RPMI7951 (cell line): Measurements from ENCODE around the gene ZIC2. TPM values are rescaled to one million over a fixed set of nuclear protein-coding genes. Genes with fewer than 3 reads are reported as not detected.

Experiments
- DNase-seq: peaks from one replicate; pipeline ENCODE4 v3.0.0-alpha.2; 2012; ENCODE audit warnings: low read depth
- total RNA-seq: library from RNA; depleted of rRNA; stranded (reverse); fragments of >200 nt; shearing (Covaris generic); gene quantifications from 2 replicates; pipeline ENCODE4 v1.2.3, GENCODE V29; 2014

Gene ZIC2
- total RNA-seq, 1 experiment from 2014 or later, result 0.12 TPM

- no peak for DNase-seq
These were observed 7.2 kb upstream of the ZIC2 start for GRCh38 chr13:99974296-99974938.

GRCh38 chr13:99974939-99975561 is 6.5 kb upstream of the ZIC2 start:
- DNase-seq, result no peak

GRCh38 chr13:99975626-99976025 is 6.0 kb upstream of the ZIC2 start:
- DNase-seq, result no peak

- DNase-seq, result no peak
These were observed 5.0 kb upstream of the ZIC2 start for GRCh38 chr13:99976575-99976974.

GRCh38 chr13:99977334-99977911 is 4.2 kb upstream of the ZIC2 start:
- DNase-seq, result no peak

- DNase-seq, result no peak
These were observed 3.4 kb upstream of the ZIC2 start for GRCh38 chr13:99977912-99978798.

GRCh38 chr13:99978799-99979452 is 2.7 kb upstream of the ZIC2 start:
- no peak for DNase-seq

GRCh38 chr13:99979453-99980200 is 2.0 kb upstream of the ZIC2 start:
- no peak for DNase-seq

GRCh38 chr13:99980201-99980823 is 1.3 kb upstream of the ZIC2 start:
- peak; percentile 73 for DNase-seq

GRCh38 chr13:99980824-99981734 is 505 bp upstream of the ZIC2 start:
- peak; percentile 46 for DNase-seq

GRCh38 chr13:99982036-99982730 is 599 bp downstream of the ZIC2 start:
- DNase-seq, result peak; percentile 35

GRCh38 chr13:99982731-99983498 is 1.3 kb downstream of the ZIC2 start:
- DNase-seq, result no peak

GRCh38 chr13:99983499-99984401 is 2.2 kb downstream of the ZIC2 start:
- no peak for DNase-seq

GRCh38 chr13:99984461-99985240 is 3.1 kb downstream of the ZIC2 start:
- no peak for DNase-seq

- no peak for DNase-seq
These were observed 3.8 kb downstream of the ZIC2 start for GRCh38 chr13:99985241-99985874.
